DMS 273 (cell line): ENCODE data around the gene PSMD13.

Source experiments
- DNase-seq: peaks from one replicate; lab custom pipeline; 2025; ENCODE audit not compliant: unreplicated experiment; lab: John Stamatoyannopoulos, UW

The PSMD13 gene

DNA sequence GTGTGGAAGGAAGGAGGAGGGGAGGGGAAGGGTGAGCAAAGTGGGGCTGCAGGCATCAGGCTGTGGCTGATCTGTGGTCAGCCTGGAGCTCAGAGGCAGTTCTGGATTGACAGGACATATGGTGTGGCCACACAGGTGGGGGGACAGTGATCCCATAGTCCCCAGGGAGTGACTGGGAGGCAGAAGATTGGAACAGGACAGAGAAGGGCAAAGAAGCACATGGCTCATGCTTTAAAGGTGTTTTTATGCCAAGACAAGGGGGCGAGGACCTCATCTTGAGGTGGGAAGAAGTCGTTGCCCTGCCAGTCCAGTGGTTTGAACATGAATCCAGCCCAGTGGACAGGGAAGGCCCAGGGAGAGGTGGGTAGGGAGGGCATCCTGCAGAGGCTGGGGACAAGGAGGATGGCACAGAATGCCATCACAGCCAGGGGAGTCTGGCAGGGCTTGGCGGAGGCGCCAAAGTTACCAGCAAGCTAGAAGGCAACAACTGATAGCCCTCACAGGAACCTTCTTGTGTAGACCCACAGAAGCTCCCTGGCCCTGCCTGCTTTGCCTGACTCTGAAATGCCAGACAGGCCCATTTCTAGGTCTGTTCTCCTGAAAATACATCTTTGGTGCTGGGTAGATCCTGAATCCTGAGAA is 32.7 kb upstream of the PSMD13 start:
- no peak for DNase-seq

DNA sequence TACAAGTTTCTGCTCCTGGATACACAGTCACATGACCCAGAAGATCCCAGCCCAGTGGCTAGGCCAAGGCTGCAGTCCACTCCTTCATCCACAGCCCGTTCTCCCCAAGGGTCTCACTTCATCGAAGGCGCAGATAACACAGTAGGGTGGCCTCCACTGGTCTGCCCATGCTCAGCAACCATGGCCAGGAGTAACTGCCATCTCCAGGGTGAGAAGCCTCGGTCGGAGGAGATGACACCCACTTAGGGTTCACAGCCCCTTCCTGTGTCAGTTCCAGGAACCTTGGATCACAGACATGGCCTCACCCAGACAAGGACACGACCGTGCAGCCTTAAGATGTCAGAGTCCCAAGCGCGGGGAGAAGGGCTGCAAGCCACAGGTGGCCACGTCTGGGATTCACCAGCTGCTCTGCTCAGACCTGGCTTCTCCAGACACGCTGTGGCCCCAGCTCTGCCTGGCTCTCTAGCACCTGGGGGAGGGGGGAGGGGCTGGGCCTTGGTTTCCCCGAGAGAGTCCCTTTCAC is 32.1 kb upstream of the PSMD13 start:
- DNase-seq: no peak

DNA sequence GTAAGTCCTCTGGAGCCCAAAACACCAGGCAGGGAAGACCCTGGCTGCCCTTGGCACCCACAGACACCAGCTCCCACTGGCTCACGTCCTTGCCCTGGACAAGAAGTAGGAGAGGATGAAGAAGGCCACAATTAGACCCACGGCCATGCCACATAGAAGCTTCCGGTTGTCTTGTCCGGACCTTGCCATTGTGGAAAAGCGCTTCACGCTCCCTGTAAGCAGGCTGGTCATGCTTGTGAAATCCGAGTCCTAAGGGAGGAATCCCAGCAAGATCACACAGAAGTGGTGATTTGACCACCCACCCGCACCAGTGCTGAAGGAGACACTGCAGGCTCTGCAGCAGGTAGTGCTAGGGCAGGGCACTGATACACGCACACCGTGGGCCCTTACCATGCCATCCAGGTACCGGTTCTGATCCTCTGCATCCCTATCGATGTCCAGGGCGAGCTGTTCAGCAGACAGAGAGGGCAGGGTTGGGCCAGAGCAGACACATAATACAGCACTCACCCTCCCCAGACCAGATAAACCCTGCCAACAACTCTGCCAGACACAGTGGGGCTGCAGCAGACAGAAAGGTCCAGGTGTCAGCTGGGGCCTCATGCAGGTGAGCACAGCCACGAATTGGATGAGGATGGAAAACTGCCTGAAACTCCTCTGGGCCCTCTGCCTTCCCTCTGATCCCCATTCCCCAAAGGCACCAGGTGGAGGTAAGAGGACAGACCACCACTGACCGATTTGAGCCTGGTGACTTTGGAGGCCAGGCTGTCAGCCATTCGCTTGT is 31.4 kb upstream of the PSMD13 start:
- DNase-seq: no peak

DNA sequence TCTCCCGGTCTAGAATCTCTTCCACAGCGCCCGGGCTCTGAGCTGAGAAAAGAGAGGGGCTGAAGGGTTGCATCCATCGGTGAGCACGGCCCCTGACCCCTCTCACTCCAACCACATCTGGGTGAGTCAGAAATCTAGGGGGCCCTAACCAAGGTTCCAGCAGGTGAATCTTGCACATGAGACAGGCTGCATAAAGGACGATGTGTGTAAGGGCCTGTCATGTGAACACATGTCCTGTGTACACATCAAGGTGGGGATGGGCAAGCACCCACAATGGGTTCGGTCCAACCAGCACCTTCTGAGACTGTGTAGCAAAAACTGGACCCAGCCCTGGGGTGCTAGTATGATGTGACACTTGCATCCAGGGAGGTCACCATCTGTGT is 30.8 kb upstream of the PSMD13 start:
- no peak for DNase-seq

DNA sequence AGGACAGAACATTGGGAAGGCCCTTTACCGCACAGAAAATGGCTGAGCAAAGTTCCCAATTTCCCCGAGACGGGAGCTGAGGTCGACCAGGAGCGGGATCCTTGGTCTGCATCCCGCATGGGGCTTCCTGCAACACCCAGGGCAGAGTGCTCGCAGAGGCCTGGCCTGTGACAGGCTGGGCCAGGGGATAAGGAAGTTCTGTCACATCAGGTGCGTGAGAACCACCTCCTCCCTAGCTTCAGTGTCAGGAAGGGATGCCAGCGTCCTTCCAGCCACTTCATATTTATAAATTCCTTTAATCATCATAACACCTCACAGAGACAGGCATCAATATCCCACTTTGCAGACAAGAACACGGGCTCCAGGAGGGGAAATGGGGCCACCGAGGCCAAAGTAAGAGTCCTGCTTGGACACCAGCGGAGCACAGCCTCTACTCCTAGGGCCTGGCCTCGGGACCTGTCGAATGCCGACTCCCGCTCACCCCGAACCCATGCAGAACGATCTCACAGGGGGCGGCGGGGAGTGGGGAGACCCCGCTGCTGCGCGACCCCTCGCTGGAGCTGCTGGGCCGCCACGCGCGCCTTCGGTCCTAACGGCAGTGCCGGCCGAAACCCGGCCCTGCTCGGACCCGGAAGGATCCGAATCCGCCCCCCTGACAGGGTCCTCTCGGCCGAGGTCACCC is 30.1 kb upstream of the PSMD13 start:
- DNase-seq: no peak

DNA sequence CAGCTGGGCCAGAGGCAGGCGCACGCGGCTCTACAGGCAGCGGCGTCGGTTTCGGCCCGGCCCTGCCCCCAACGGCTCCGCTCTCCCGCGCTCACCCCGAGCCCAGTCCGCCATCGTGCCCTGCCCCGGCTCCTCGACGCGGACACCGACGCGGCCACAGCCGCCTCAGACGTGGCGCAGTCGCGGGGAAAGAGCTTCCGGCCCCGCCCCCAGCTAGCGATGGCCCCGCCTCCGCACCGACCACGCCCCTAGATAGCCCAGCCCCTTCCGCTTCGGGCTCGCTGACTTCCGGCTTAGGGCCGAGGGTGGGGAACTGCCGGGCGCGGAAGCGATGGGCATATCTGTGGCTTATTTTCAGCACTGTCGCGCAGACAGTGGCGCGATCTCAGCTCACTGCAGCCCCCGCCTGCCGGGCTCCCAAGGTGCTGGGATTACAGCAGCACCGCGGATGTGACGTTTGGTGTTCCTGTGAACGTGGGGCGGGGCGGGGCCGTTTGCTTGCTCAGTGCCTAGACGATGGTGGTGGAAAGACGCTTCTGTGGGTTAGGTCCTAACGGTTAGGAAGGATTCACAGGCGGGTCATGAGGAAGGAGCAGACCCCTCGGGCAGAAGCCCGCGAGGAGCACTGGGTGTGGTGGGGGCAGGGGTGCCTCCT is 29.4 kb upstream of the PSMD13 start, which contains the start of the genes BET1L and RIC8A:
Gene BET1L (minus strand): TSS at position 192 of the 655 bp plus-strand sequence. CDS start 78 bp downstream, at position 114.
Gene RIC8A (plus strand): TSS at position 501 of the 655 bp plus-strand sequence. CDS start 1,147 bp downstream, outside the sequence.
- DNase-seq: peak; percentile 97

DNA sequence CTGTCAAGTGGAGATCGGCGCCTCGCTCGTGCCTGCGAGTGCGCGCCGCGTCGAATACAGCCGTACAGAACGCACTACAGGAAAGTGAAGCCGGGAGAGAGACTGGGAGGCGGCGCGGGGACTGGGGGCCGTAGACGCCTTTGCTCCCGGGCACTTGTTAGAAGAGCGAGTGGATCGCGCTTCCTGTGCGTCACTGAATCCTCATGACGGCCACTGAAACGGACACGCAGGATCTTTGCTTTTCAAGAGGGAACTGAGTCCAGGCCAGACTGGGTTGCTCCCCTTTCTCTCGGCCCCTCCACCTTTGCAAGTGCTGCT is 29.0 kb upstream of the PSMD13 start:
- DNase-seq: no peak

DNA sequence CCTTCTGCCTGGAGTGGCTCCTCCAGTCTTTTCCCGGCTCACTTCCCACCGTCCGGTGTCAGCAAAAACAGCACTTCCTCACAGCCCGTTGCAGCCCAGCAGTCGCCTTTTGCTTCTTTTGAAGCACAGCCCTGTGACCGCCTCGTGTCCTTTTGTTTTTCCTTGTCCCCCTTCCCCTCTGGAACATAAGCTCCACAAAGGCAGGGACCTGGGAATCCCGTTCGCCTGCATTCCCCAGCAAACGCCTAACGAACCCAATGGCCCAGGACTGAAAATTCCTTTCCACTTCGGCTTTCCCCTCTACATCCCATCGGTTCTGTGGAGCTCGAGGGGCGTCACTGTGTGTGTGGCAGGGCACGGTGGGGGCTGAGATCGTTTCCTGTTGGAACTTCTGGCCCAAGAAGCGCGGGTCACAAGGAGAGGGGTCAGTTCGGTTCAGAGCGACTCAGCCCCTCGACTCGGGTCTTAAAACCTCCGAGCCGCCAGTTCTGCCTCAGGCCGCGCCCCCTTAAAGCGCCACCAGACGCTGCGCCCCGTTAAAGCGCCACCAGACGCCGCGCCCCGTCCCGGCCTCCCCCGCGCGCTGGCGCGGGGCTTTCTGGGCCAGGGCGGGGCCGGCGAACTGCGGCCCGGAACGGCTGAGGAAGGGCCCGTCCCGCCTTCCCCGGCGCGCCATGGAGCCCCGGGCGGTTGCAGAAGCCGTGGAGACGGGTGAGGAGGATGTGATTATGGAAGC is 28.4 kb upstream of the PSMD13 start:
- DNase-seq: peak; percentile 81

DNA sequence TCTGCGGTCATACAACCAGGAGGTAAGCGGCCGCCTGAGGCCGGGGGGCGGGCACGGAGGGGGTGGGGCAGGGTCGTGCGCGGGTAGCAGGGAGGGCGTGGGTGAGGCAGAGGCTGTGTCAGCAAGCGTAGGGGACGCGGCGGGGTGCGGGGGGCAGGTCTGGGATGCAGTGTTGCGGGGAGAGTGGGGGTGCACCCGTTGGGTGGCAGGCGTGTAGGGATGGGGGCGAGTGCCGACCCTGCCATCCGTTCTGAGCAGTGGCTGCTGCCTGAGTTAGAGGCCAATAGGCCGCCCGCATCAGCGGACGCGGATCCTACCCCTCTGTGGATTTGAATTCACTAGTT is 27.9 kb upstream of the PSMD13 start:
- no peak for DNase-seq

DNA sequence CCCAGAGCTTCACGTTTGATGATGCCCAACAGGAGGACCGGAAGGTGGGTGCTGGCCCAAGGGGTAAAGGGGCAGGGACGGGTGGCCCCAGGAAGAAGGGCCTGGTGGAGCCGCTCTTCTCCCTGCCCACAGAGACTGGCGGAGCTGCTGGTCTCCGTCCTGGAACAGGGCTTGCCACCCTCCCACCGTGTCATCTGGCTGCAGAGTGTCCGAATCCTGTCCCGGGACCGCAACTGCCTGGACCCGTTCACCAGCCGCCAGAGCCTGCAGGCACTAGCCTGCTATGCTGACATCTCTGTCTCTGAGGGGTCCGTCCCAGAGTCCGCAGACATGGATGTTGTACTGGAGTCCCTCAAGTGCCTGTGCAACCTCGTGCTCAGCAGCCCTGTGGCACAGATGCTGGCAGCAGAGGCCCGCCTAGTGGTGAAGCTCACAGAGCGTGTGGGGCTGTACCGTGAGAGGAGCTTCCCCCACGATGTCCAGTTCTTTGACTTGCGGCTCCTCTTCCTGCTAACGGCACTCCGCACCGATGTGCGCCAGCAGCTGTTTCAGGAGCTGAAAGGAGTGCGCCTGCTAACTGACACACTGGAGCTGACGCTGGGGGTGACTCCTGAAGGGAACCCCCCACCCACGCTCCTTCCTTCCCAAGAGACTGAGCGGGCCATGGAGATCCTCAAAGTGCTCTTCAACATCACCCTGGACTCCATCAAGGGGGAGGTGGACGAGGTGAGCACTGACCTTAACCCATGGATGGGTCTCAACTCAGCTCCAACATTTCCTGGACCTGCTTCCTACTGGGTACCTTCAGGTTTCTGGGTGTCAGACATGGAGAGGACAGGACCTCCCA is 27.3 kb upstream of the PSMD13 start:
- DNase-seq: no peak

DNA sequence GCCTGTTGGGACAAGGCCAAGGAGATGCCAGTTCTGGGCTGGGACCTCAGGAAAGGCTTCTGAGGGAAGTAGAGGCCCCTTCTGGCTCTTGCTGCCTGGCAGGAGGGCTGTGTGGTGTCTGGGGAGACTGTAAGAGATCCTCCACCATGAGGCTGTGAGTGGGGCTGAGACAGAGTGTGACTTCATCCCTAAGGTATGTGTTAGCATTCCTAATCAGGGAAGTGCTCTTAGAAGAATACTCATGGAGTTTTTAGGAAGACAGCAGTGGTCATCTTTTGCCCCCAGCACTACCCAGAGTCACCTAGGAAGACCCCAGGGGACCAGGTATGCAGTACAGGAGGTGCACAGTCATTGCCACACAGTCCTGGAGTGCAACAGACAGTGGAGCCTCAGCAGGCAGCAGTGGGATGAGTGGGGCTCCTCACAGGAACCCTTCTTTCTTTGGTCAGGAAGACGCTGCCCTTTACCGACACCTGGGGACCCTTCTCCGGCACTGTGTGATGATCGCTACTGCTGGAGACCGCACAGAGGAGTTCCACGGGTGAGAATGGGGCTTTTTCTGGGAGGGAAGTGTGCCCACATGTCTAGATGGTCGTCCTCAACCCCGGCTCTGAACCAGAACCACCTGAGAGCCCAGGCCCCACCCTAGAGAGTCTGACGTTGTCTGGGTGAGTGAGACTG is 26.5 kb upstream of the PSMD13 start:
- no peak for DNase-seq

DNA sequence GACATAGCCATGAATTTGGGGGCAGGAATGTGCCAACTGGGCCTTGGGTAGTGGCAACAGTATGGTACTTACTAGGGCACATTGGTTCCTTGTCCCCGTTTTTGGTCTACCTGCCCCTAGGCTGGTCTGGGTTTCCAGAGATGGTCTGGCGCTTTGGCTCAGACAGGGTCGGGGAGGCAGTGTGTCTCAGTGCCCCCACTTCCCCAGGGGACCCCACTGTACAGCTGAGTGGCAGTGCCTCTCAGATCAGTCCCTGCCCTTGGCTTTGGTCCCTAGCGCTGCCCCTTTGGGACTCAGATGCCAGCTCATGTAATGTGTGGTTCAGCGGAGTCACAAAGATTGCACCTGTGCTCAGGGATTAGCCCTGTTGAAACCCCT is 26.0 kb upstream of the PSMD13 start:
- no peak for DNase-seq

DNA sequence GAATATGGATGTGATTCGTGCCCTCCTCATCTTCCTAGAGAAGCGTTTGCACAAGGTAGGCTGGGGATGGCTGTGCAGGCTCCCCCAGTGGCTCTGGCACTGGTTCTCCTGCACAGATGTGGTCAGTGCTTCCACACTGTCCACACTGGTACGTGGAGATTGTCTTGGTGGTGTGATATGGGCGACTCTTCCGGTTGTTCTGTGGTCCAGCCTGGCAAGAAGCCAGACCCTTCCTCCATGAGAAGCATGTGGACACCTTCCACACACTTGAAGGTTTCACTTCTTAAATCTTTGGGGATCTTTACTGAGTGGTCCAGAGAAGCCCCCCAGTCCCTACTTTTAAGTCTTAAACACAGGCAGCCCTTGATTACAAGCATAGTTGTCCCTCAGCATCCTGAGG is 25.5 kb upstream of the PSMD13 start:
- DNase-seq: no peak

DNA sequence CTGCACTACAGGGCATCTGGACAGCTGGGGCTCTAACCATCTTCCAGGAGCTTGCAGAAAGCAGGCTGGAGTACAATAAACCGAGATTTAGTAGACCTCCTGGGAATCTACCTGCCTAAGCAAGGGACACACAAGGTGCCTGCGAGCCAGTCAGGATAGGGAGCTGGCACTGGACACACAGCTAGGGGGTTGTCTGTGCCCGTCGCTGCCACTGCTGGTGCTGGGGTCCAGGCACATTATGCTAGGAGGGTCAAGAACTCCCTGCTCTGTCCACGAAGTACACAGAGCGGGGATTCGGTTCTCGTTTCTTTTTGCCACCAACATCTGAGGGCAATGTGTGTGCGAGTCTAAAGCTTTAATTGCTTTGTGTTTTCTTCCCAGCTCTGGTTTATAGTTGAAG is 25.0 kb upstream of the PSMD13 start:
- DNase-seq: no peak

DNA sequence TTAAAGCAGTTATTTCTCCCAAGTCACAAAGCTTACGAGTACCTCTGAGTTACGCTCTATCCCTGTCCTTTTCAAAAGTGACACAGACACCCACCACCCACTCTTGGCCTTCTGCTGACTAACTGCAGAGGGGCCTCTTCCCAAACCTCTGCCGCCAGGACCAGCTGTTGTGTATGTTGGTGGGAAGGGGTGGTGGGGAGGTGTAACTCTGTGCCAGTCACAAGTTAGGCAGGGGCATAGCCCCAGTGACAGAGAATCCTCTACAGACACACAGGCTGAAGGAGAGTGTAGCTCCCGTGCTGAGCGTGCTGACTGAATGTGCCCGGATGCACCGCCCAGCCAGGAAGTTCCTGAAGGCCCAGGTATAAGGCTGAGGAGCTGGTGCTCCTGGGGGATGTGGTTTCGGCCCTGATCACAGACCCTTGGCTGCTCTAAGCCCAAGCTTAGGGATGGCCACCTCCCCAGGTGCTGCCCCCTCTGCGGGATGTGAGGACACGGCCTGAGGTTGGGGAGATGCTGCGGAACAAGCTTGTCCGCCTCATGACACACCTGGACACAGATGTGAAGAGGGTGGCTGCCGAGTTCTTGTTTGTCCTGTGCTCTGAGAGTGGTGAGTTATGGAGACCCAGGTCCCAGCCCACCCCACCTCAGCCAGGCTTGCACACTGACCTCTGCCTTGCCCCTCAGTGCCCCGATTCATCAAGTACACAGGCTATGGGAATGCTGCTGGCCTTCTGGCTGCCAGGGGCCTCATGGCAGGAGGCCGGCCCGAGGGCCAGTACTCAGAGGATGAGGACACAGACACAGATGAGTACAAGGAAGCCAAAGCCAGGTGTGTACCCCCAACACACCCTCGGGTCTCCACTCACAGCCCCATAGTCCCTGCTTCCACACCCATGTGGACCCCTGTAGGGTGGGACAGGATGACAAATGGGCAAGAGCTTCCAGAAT is 24.4 kb upstream of the PSMD13 start:
- DNase-seq: no peak

DNA sequence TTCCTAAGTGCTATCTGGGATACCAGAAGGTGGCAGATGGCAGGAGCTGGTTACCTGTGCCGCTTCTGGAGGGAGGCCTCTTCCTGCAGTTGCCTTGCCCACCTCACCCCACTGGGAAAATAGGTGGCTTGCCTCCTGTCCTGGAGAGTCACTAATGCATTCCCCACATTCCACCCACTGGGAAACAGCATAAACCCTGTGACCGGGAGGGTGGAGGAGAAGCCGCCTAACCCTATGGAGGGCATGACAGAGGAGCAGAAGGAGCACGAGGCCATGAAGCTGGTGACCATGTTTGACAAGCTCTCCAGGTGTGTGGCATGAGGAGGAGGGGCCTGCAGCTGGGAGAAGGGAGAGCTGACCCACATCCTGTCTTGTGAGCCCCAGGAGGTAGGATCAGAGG is 23.7 kb upstream of the PSMD13 start:
- DNase-seq: no peak

DNA sequence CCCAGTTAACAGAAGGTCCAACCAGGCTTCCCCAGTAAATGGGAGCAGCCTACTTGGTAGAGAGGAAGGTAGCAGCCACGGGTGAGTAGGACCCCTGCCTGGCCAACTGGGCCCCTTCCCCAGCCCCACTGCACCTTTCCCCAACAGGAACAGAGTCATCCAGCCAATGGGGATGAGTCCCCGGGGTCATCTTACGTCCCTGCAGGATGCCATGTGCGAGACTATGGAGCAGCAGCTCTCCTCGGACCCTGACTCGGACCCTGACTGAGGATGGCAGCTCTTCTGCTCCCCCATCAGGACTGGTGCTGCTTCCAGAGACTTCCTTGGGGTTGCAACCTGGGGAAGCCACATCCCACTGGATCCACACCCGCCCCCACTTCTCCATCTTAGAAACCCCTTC is 22.7 kb upstream of the PSMD13 start:
- no peak for DNase-seq

DNA sequence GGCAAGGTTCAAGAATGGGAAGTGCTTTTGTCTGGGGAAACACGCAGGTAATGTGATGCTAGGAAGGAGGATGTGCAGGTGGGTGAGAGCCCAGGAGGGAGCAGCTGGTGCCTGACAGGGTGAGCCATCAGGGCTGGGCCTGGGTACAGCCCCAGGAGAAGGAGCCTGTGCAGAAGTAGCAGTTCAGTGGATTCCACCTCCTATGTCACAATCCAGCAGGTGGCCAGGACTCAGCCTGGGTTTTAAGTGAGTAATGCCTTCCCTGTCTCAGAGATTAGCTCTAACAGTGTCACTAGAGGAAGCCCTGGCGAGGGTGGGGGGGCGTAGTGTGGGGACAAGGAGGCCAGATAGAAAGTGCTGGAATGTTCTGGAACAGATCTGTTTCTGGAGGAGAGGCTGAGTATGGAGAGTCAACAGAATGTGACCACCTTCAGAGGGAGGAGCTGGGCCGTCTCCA is 21.2 kb upstream of the PSMD13 start:
- no peak for DNase-seq
